ENCODE data around the gene BNC1. TPM values are rescaled to one million over a fixed set of nuclear protein-coding genes. Genes with fewer than 3 reads are reported as not detected.

The BNC1 gene
- total RNA-seq, 1 donor from 2014 or later: 21.3 TPM

DNA sequence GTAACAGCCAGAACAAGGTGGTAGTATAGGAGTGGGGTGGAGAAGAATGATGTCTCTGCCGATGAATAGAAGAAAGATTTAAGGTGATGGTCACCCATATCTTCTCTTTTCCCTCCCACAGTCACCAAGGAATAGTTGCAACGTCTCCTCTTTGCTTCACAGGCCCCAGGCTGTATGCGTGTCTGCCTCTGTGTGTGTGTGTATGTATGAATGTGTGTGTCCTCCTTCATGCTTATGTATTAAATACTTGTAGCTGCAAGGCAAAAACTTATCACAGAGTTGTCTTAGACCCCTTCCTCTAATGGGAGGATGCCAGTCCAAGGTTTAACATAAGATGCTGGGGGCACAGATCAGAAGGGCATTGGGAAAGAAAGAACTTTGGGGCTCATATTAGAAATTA lies 19.1 kb upstream of the BNC1 start:
- no peak for DNase-seq (ENCODE audit: low read depth)
- Histone ChIP-seq H3K36me3 (ENCODE audit: control insufficient read depth, insufficient read depth, low read length) (no peaks in the 10 kb centered on the region), H3K4me3 (ENCODE audit: low read depth, low read length) (no peak overlapping the region), H3K27me3 (ENCODE audit: control insufficient read depth, insufficient read depth, low read length) (no peaks in the 10 kb centered on the region)
- TF ChIP-seq, protein P1, sequence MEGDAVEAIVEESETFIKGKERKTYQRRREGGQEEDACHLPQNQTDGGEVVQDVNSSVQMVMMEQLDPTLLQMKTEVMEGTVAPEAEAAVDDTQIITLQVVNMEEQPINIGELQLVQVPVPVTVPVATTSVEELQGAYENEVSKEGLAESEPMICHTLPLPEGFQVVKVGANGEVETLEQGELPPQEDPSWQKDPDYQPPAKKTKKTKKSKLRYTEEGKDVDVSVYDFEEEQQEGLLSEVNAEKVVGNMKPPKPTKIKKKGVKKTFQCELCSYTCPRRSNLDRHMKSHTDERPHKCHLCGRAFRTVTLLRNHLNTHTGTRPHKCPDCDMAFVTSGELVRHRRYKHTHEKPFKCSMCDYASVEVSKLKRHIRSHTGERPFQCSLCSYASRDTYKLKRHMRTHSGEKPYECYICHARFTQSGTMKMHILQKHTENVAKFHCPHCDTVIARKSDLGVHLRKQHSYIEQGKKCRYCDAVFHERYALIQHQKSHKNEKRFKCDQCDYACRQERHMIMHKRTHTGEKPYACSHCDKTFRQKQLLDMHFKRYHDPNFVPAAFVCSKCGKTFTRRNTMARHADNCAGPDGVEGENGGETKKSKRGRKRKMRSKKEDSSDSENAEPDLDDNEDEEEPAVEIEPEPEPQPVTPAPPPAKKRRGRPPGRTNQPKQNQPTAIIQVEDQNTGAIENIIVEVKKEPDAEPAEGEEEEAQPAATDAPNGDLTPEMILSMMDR (IDR thresholded peaks at IDR 0.05; ENCODE audit: insufficient read depth, low read length, poor library complexity, severe bottlenecking): no peak

DNA sequence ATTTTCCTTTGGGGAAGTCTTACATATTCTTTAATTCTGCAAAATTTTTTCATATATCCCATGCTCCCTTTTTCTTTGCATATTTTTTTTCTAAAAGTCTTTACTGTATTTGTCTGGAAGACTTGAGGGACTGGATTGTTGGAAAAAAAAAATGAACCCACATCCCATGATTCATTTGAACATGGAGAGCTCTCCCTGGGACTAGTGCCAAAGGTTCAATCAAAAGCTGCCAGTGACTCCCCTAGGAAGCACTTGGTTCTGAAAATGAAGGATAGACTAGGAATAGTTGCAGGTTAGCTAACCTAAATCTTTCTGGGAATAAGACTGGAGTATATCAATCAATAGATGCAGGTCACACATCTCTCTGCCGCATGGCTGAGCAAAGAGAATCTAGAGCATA lies 16.4 kb upstream of the BNC1 start:
- no peak for DNase-seq (ENCODE audit: low read depth)
- no peaks in the 10 kb centered on the region for H3K36me3 ChIP-seq (ENCODE audit: control insufficient read depth, insufficient read depth, low read length)
- no peaks in the 10 kb centered on the region for H3K27me3 ChIP-seq (ENCODE audit: control insufficient read depth, insufficient read depth, low read length)
- no peak overlapping the region for H3K4me3 ChIP-seq (ENCODE audit: low read depth, low read length)
- TF ChIP-seq, protein P1 (IDR thresholded peaks at IDR 0.05; ENCODE audit: insufficient read depth, low read length, poor library complexity, severe bottlenecking): no peak

DNA sequence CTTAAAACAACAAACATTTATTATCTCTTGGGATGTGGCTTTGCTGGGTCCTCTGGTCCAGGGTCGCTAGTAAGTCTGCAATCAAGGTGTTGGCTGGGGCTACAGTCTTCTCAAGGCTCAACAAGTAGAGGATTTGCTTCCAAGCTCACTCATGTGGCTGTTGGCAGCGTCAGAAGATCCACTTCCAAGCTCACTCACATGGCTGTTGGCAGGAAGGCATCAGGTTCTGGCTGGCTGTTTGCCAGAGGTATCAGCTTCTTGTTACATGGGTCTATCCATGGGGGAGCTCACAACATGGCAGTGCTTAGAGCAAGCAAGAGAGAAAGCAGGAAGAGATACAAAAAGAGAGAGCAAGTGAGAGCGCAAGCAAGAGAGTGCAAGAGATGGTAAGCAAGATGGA lies 15.0 kb upstream of the BNC1 start:
- H3K4me3 ChIP-seq (ENCODE audit: low read depth, low read length): no peak overlapping the region
- no peaks in the 10 kb centered on the region for H3K27me3 ChIP-seq (ENCODE audit: control insufficient read depth, insufficient read depth, low read length)
- TF ChIP-seq, protein P1 (IDR thresholded peaks at IDR 0.05; ENCODE audit: insufficient read depth, low read length, poor library complexity, severe bottlenecking): no peak
- DNase-seq (ENCODE audit: low read depth): no peak
- H3K36me3 ChIP-seq (ENCODE audit: control insufficient read depth, insufficient read depth, low read length): no peaks in the 10 kb centered on the region

DNA sequence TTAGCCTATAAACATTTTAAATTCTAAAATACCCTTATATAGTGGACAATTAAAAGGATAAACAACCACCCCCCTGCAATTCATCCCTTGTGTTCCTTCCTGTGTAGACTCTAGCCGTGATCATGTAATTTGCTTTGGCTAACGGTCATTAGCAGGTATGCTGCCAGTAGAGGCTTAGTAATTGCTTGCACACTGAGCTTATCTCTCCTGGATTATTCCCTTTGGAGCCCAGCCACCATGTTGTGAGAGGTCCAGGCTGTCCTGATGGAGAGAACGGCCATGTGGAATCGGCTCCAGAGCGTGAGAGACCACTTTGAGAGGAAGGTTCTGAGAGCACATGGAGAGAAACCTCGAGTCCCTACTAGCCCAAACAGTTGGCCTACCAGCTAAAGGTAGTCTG lies 11.0 kb upstream of the BNC1 start:
- Histone ChIP-seq H3K4me3 (ENCODE audit: low read depth, low read length) (no peak overlapping the region), H3K27me3 (ENCODE audit: control insufficient read depth, insufficient read depth, low read length) (no peaks in the 10 kb centered on the region), H3K36me3 (ENCODE audit: control insufficient read depth, insufficient read depth, low read length) (no peaks in the 10 kb centered on the region)
- TF ChIP-seq, protein P1 (IDR thresholded peaks at IDR 0.05; ENCODE audit: insufficient read depth, low read length, poor library complexity, severe bottlenecking): no peak
- no peak for DNase-seq (ENCODE audit: low read depth)

DNA sequence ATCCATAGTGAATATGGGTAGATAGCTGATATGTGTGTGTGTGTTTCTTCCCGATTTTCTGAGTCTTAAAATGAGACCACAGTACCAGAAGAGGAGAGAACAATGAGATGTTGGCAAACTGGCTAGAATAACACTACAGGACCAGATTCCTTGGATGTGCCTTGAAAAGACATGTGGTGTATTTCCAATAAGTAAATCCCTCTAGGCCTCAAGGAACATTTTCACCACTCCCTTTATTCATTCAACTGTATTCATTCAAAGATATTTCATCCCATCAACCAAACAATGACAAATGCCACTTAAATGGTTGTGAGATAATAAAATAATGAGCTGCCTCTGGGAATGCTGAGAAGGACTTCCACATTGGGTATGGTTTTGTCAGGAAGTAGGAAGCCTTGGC lies 8.7 kb upstream of the BNC1 start:
- H3K27me3 ChIP-seq (ENCODE audit: control insufficient read depth, insufficient read depth, low read length): no peaks in the 10 kb centered on the region
- no peak for DNase-seq (ENCODE audit: low read depth)
- H3K4me3 ChIP-seq (ENCODE audit: low read depth, low read length): no peak overlapping the region
- TF ChIP-seq, protein P1 (IDR thresholded peaks at IDR 0.05; ENCODE audit: insufficient read depth, low read length, poor library complexity, severe bottlenecking): no peak
- H3K36me3 ChIP-seq (ENCODE audit: control insufficient read depth, insufficient read depth, low read length): no peaks in the 10 kb centered on the region

DNA sequence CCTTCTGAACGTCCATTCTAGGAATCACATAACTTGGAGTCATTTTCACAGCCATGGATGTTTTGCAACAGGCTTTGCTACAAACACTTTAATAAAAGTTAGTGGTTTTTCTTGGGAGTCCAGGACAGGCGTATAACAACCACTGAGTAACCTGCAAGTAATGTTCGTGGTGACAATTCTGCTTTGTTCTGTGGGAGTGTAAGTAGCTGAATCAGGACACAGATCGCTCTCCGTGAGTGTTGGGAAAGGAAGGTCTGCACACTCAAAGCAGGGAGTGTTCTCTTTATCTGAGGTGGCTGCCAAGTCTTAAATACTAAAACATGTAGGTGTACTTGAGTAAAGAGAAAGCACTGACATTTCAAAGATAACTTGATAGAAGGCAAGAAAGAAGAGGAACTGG lies 7.9 kb upstream of the BNC1 start:
- TF ChIP-seq, protein P1 (IDR thresholded peaks at IDR 0.05; ENCODE audit: insufficient read depth, low read length, poor library complexity, severe bottlenecking): no peak
- Histone ChIP-seq H3K27me3 (ENCODE audit: control insufficient read depth, insufficient read depth, low read length) (no peaks in the 10 kb centered on the region), H3K36me3 (ENCODE audit: control insufficient read depth, insufficient read depth, low read length) (no peaks in the 10 kb centered on the region), H3K4me3 (ENCODE audit: low read depth, low read length) (no peak overlapping the region)
- peak; percentile 59 for DNase-seq (ENCODE audit: low read depth)
